Measurements from ENCODE around the gene MBLAC2. TPM values are rescaled to one million over a fixed set of nuclear protein-coding genes. Genes with fewer than 3 reads are reported as not detected.

Gene MBLAC2
- polyA plus RNA-seq, 1 donor: 9.4 TPM

- no peaks in the 10 kb centered on the region for H3K9me3 ChIP-seq (ENCODE audit: control insufficient read depth, low read depth, low read length)
- DNase-seq: no peak
- H3K27me3 ChIP-seq (ENCODE audit: control insufficient read depth, insufficient read depth, low read length): peaks cover 3% of the 10 kb centered on the region
- no peaks in the 10 kb centered on the region for H3K36me3 ChIP-seq (ENCODE audit: control insufficient read depth, insufficient read depth, low read length)
- no peak overlapping the region for H3K4me3 ChIP-seq (ENCODE audit: low read length)
- no CpG with 5 or more reads among the region's 1 CpG for WGBS (ENCODE audit: insufficient coverage, low lambda C conversion rate)
- no peak overlapping the region for H3K27ac ChIP-seq (ENCODE audit: low read length)
- H3K4me1 ChIP-seq (ENCODE audit: control insufficient read depth, insufficient read depth, low read length): no peaks in the 10 kb centered on the region
These were observed 56.4 kb downstream of the MBLAC2 start for GRCh38 chr5:90418214-90418613.

- Histone ChIP-seq H3K4me1 (ENCODE audit: control insufficient read depth, insufficient read depth, low read length) (peaks cover 6% of the 10 kb centered on the region), H3K27ac (ENCODE audit: low read length) (peak overlapping the region; percentile 98), H3K36me3 (ENCODE audit: control insufficient read depth, insufficient read depth, low read length) (no peaks in the 10 kb centered on the region), H3K9me3 (ENCODE audit: control insufficient read depth, low read depth, low read length) (no peaks in the 10 kb centered on the region), H3K27me3 (ENCODE audit: control insufficient read depth, insufficient read depth, low read length) (no peaks in the 10 kb centered on the region), H3K4me3 (ENCODE audit: low read length) (peak overlapping the region; percentile 78)
- WGBS (ENCODE audit: insufficient coverage, low lambda C conversion rate): 0% methylated on average over 5 of the region's 10 CpGs
- DNase-seq: no peak
These were observed 64.3 kb downstream of the MBLAC2 start for GRCh38 chr5:90410178-90410762.

GRCh38 chr5:90409318-90410177 is 65.0 kb downstream of the MBLAC2 start, which contains the start of gene CETN3:
Gene CETN3, minus strand, starts transcription at chr5:90409756. Its CDS starts 95 bp downstream, at chr5:90409661.
- no CpG with 5 or more reads among the region's 51 CpGs for WGBS (ENCODE audit: insufficient coverage, low lambda C conversion rate)
- peak; percentile 91 to 95 for DNase-seq
- peak within 1 kb of the TSS; percentile 94 for H3K4me3 ChIP-seq (ENCODE audit: low read length)
- no peaks in the 10 kb centered on the region for H3K36me3 ChIP-seq (ENCODE audit: control insufficient read depth, insufficient read depth, low read length)
- no peaks in the 10 kb centered on the region for H3K27me3 ChIP-seq (ENCODE audit: control insufficient read depth, insufficient read depth, low read length)
- peak within 1 kb of the TSS; percentile 99 for H3K27ac ChIP-seq (ENCODE audit: low read length)
- peaks cover 6% of the 10 kb centered on the region for H3K4me1 ChIP-seq (ENCODE audit: control insufficient read depth, insufficient read depth, low read length)
- no peaks in the 10 kb centered on the region for H3K9me3 ChIP-seq (ENCODE audit: control insufficient read depth, low read depth, low read length)

- Histone ChIP-seq H3K4me1 (ENCODE audit: control insufficient read depth, insufficient read depth, low read length) (peaks cover 6% of the 10 kb centered on the region), H3K4me3 (ENCODE audit: low read length) (peak overlapping the region; percentile 94), H3K27ac (ENCODE audit: low read length) (peak overlapping the region; percentile 99), H3K36me3 (ENCODE audit: control insufficient read depth, insufficient read depth, low read length) (peaks cover 3% of the 10 kb centered on the region), H3K27me3 (ENCODE audit: control insufficient read depth, insufficient read depth, low read length) (no peaks in the 10 kb centered on the region), H3K9me3 (ENCODE audit: control insufficient read depth, low read depth, low read length) (no peaks in the 10 kb centered on the region)
- WGBS (ENCODE audit: insufficient coverage, low lambda C conversion rate): 9% methylated on average over 7 of the region's 14 CpGs
- no peak for DNase-seq
These were observed 65.8 kb downstream of the MBLAC2 start for GRCh38 chr5:90408571-90409317.

Other genes starting within 250 kb of the MBLAC2 start
- 34.6 TPM for gene CETN3, start 65.0 kb downstream of the MBLAC2 start, polyA plus RNA-seq
- gene POLR3G, start 93 bp upstream of the MBLAC2 start, polyA plus RNA-seq: 2.7 TPM
- gene LYSMD3, start 54.8 kb upstream of the MBLAC2 start, polyA plus RNA-seq: 25.4 TPM
- 3.0 TPM for gene ADGRV1, start 84.0 kb upstream of the MBLAC2 start, polyA plus RNA-seq